Mesendoderm (in vitro differentiated cells): ENCODE results near the gene KLF18. TPM values are rescaled to one million over a fixed set of nuclear protein-coding genes. Genes with fewer than 3 reads are reported as not detected.

Experiments
- DNase-seq: peaks from one replicate; pipeline ENCODE4 v3.0.0; 2013
- H2AK5ac ChIP-seq: 2 replicates; pipeline ENCODE4 v1.6.1; 2013; ENCODE audit warnings: low read length, inconsistent platforms
- H2BK120ac ChIP-seq: 2 replicates; pipeline ENCODE4 v1.6.1; 2013; ENCODE audit warnings: low read depth, mild to moderate bottlenecking, low read length, moderate library complexity, mixed read lengths
- H2BK15ac ChIP-seq: replicated peaks from 2 replicates; pipeline ENCODE4 v1.6.1; 2013; ENCODE audit warnings: low read depth, mild to moderate bottlenecking, moderate library complexity
- H2BK5ac ChIP-seq: 2 replicates; pipeline ENCODE4 v1.6.1; 2013; ENCODE audit warnings: low read length, inconsistent platforms
- H3K18ac ChIP-seq: 2 replicates; pipeline ENCODE4 v1.6.1; 2013; ENCODE audit warnings: mild to moderate bottlenecking, low read length, mixed read lengths
- H3K23ac ChIP-seq: one replicate; pipeline ENCODE4 v1.6.1; 2013; ENCODE audit warnings: low read length
- H3K27ac ChIP-seq: 2 replicates; pipeline ENCODE4 v1.5.1; 2013; ENCODE audit warnings: low read depth, mild to moderate bottlenecking, inconsistent platforms, low read length, moderate library complexity
- H3K27me3 ChIP-seq: 2 replicates; pipeline ENCODE4 v1.6.1; 2013; ENCODE audit warnings: low read length, control low read depth, mild to moderate bottlenecking, inconsistent platforms; ENCODE audit not compliant: insufficient read depth, poor library complexity
- H3K36me3 ChIP-seq: 2 replicates; pipeline ENCODE4 v1.6.1; 2013; ENCODE audit warnings: low read length, inconsistent platforms; ENCODE audit not compliant: control insufficient read depth, insufficient read depth
- H3K4ac ChIP-seq: one replicate; pipeline ENCODE4 v1.6.1; 2013; ENCODE audit warnings: low read depth, mild to moderate bottlenecking, low read length, moderate library complexity
- H3K4me1 ChIP-seq: 2 replicates; pipeline ENCODE4 v1.6.1; 2013; ENCODE audit warnings: low read depth, low read length, inconsistent platforms; ENCODE audit not compliant: control insufficient read depth
- H3K4me2 ChIP-seq: 2 replicates; pipeline ENCODE4 v1.6.1; 2013; ENCODE audit warnings: low read length
- H3K4me3 ChIP-seq: 2 replicates; pipeline ENCODE4 v1.5.1; 2013; ENCODE audit warnings: mild to moderate bottlenecking, low read length
- H3K56ac ChIP-seq: one replicate; pipeline ENCODE4 v1.6.1; 2013; ENCODE audit warnings: low read length
- H3K79me1 ChIP-seq: 2 replicates; pipeline ENCODE4 v1.6.1; 2013; ENCODE audit warnings: low read length, inconsistent platforms
- H3K79me2 ChIP-seq: 2 replicates; pipeline ENCODE4 v1.6.1; 2013; ENCODE audit warnings: mild to moderate bottlenecking, low read length; ENCODE audit not compliant: control insufficient read depth, insufficient read depth
- H3K9ac ChIP-seq: 2 replicates; pipeline ENCODE4 v1.6.1; 2013; ENCODE audit warnings: low read length, inconsistent platforms
- H4K5ac ChIP-seq: one replicate; pipeline ENCODE4 v1.6.1; 2013; ENCODE audit warnings: low read length
- H4K8ac ChIP-seq: one replicate; pipeline ENCODE4 v1.6.1; 2013; ENCODE audit warnings: low read depth, mild to moderate bottlenecking, control low read depth, low read length, moderate library complexity
- WGBS: extraction: QIAGEN DNeasy Blood & Tissue Kit; methylation state at CpG from one replicate; pipeline ENCODE4 v1.1.7; 2013; ENCODE audit warnings: low lambda C conversion rate, missing lambda C conversion rate; ENCODE audit not compliant: insufficient coverage; ENCODE audit errors: extremely low coverage; 5-methylcytosine and 5-hydroxymethylcytosine counted together
- small RNA-seq: library from polyadenylated mRNA; stranded (forward); fragments of <200 nt; extraction: miRNeasy Mini kit (QIAGEN cat#:217004); gene quantifications from one replicate; pipeline ENCODE3, GENCODE V24; 2013; ENCODE audit not compliant: insufficient read depth

The KLF18 gene

GRCh38 chr1:44100183-44100868 is 41.1 kb downstream of the KLF18 start:
- Histone ChIP-seq H2BK5ac (no peak overlapping the region), H3K4me2 (no peak overlapping the region), H3K4me1 (no peaks in the 10 kb centered on the region), H3K9ac (no peak overlapping the region), H3K4me3 (no peak overlapping the region), H3K36me3 (no peaks in the 10 kb centered on the region), H2BK15ac (no peak overlapping the region), H3K79me2 (no peaks in the 10 kb centered on the region), H3K56ac (no peak overlapping the region), H2BK120ac (no peak overlapping the region), H3K4ac (no peak overlapping the region), H4K8ac (no peak overlapping the region), H3K27ac (no peak overlapping the region), H2AK5ac (no peak overlapping the region), H4K5ac (no peak overlapping the region), H3K79me1 (no peaks in the 10 kb centered on the region), H3K23ac (no peak overlapping the region), H3K27me3 (no peaks in the 10 kb centered on the region), H3K18ac (no peak overlapping the region)
- WGBS = no CpG with 5 or more reads among the region's 9 CpGs
- DNase-seq = no peak

GRCh38 chr1:44094047-44094446 is 47.4 kb downstream of the KLF18 start:
- Histone ChIP-seq H3K27ac (no peak overlapping the region), H3K79me2 (no peaks in the 10 kb centered on the region), H3K4me1 (no peaks in the 10 kb centered on the region), H3K4me3 (no peak overlapping the region), H2BK5ac (no peak overlapping the region), H3K18ac (no peak overlapping the region), H4K5ac (no peak overlapping the region), H3K4me2 (no peak overlapping the region), H3K9ac (no peak overlapping the region), H3K79me1 (no peaks in the 10 kb centered on the region), H4K8ac (no peak overlapping the region), H2BK120ac (no peak overlapping the region), H2AK5ac (no peak overlapping the region), H3K36me3 (no peaks in the 10 kb centered on the region), H3K27me3 (no peaks in the 10 kb centered on the region), H3K4ac (no peak overlapping the region), H2BK15ac (no peak overlapping the region), H3K23ac (no peak overlapping the region), H3K56ac (no peak overlapping the region)
- WGBS = no CpG with 5 or more reads among the region's 2 CpGs
- no peak for DNase-seq

- Histone ChIP-seq H3K27ac (no peak overlapping the region), H3K27me3 (no peaks in the 10 kb centered on the region), H2AK5ac (no peak overlapping the region), H3K4ac (no peak overlapping the region), H3K4me2 (no peak overlapping the region), H2BK120ac (no peak overlapping the region), H4K8ac (no peak overlapping the region), H4K5ac (no peak overlapping the region), H3K36me3 (no peaks in the 10 kb centered on the region), H3K4me3 (no peak overlapping the region), H2BK15ac (no peak overlapping the region), H3K4me1 (no peaks in the 10 kb centered on the region), H3K79me2 (no peaks in the 10 kb centered on the region), H3K23ac (no peak overlapping the region), H3K79me1 (no peaks in the 10 kb centered on the region), H2BK5ac (no peak overlapping the region), H3K56ac (no peak overlapping the region), H3K9ac (no peak overlapping the region), H3K18ac (no peak overlapping the region)
- no CpG with 5 or more reads among the region's 10 CpGs for WGBS
- DNase-seq = no peak
Observed at GRCh38 chr1:44090429-44091252, 50.8 kb downstream of the KLF18 start.

- Histone ChIP-seq H3K79me1 (no peaks in the 10 kb centered on the region), H4K8ac (no peak overlapping the region), H3K27ac (no peak overlapping the region), H4K5ac (no peak overlapping the region), H3K4ac (no peak overlapping the region), H3K36me3 (no peaks in the 10 kb centered on the region), H3K79me2 (no peaks in the 10 kb centered on the region), H3K18ac (no peak overlapping the region), H3K4me1 (no peaks in the 10 kb centered on the region), H2BK120ac (no peak overlapping the region), H3K27me3 (no peaks in the 10 kb centered on the region), H3K9ac (no peak overlapping the region), H3K23ac (no peak overlapping the region), H2AK5ac (no peak overlapping the region), H2BK15ac (no peak overlapping the region), H3K4me2 (no peak overlapping the region), H3K56ac (no peak overlapping the region), H3K4me3 (no peak overlapping the region), H2BK5ac (no peak overlapping the region)
- DNase-seq = peak; percentile 52
- no CpG with 5 or more reads among the region's 13 CpGs for WGBS
Observed at GRCh38 chr1:44089371-44090048, 51.9 kb downstream of the KLF18 start.

Small RNAs within 50 kb of the gene (small RNA-seq; reads per million reads assigned to genes)
- gene AL035417.1 = not detected
- gene OOSP1P1 = not detected
- not detected for gene RF00019
- gene RN7SL479P = not detected
